DND-41 (cell line): Measurements from ENCODE around the gene COQ5.

ENCODE experiments used
- EZH2 ChIP-seq: IDR thresholded peaks from 3 replicates; pipeline ENCODE4 v1.6.1; 2012; ENCODE audit warnings: borderline replicate concordance, low read depth, mild to moderate bottlenecking, moderate library complexity, low read length, inconsistent platforms; ENCODE audit not compliant: severe bottlenecking
- TF ChIP-seq, protein P1 (sequence below): IDR thresholded peaks from 2 replicates; pipeline ENCODE4 v1.5.1; 2012; ENCODE audit warnings: borderline replicate concordance, low read length, moderate library complexity, mild to moderate bottlenecking; ENCODE audit not compliant: poor library complexity, severe bottlenecking; ENCODE audit errors: extremely low read depth

DNA sequence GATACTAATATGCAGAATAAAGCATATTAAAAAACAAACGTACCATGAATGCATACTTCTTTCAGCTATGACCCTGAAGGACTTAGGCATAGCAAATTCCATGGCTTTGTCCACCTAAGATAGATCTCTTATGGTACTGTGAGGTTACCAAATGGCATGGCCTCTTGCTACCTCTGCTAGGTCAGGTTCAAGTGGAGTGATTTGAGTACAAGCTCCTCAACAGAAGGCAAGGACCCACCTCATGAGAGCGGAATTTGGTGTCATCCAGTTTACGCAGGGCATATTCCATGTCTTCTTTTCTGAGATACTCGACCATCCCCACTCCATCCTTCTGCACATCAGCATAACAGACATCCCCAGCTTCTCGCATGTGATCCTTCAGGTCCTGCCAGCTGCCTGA, 65.2 kb downstream of the COQ5 start:
- TF ChIP-seq, protein P1, sequence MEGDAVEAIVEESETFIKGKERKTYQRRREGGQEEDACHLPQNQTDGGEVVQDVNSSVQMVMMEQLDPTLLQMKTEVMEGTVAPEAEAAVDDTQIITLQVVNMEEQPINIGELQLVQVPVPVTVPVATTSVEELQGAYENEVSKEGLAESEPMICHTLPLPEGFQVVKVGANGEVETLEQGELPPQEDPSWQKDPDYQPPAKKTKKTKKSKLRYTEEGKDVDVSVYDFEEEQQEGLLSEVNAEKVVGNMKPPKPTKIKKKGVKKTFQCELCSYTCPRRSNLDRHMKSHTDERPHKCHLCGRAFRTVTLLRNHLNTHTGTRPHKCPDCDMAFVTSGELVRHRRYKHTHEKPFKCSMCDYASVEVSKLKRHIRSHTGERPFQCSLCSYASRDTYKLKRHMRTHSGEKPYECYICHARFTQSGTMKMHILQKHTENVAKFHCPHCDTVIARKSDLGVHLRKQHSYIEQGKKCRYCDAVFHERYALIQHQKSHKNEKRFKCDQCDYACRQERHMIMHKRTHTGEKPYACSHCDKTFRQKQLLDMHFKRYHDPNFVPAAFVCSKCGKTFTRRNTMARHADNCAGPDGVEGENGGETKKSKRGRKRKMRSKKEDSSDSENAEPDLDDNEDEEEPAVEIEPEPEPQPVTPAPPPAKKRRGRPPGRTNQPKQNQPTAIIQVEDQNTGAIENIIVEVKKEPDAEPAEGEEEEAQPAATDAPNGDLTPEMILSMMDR, result no peak
- no peak for TF ChIP-seq EZH2
